Measurements from ENCODE around the gene NHLRC4.

GRCh38 chr16:546909-547770 lies 19.7 kb upstream of the NHLRC4 start:
- TF ChIP-seq CTCF (IDR thresholded peaks at IDR 0.05) (peak; percentile 54), RCOR1 (IDR thresholded peaks at IDR 0.05; ENCODE audit: low read depth, low read length) (no peak), POLR2A (IDR thresholded peaks at IDR 0.05; ENCODE audit: low read length) (no peak), MAX (IDR thresholded peaks at IDR 0.05) (no peak), NPAS2 (CRISPR knock-in tag; IDR thresholded peaks at IDR 0.05; ENCODE audit: borderline replicate concordance) (no peak)
